Central memory CD4-positive, alpha-beta T cell (primary cell): ENCODE data around the gene ZNF394.
A peak's percentile ranks its signal among the peaks of the same experiment; 100 is the strongest.
"Not testable (repeated sequence)": the region's sequence is repeated elsewhere in the genome, so short reads cannot be mapped to it uniquely, and the experiment has no call there.

Source experiments
- DNase-seq: peaks from one replicate; pipeline ENCODE4 v3.0.0; 2022
- total RNA-seq, 3 experiments: gene quantifications; one replicate each; lab custom pipeline; 2026; lab: John Stamatoyannopoulos, UW

The ZNF394 gene
- 46.3 to 253 (median 89.7) reads per million in 3 experiments for total RNA-seq

DNA sequence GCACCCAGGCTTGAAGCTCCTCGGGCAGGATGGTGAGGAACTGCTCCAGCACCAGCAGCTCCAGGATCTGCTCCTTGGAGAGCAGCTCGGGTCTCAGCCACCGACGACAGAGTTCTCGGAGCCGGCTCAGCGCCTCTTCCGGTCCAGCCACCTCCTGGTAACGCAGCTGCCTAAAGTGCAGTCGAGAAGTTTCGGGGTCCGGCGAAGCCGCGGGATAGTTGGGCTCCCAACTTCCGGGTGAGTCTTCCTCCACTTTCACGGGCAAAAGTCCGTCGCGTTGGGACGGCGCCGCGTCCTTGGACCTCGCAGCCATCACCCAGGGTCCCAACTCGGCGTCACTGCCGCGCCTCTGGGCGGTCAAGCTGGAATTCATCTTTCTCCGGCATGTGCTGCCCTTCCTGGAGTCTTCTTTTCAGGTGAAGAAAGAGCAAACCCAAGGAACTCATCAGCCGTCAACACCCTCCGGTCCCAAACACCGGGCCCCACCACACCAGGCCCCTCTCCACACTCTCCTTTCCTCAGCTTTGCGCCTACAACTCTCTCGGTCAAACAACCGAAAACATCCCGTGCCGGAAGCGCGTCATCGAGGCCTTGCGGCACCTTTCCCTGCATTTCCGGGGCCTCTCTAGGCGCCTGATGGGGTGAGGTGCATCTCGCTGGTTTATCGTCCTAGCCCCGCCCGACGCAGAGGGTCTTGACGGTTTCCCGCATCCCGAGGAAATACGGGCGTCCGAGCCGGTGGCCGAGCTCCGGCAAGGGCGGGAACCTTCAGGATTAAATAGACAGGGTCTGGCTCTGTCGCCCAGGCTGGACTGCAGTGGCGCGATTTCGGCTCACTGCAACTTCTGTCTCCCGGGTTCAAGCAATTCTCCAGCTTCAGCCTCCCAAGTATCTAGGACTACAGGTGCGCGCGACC, at the start of gene ZNF394:
Gene ZNF394, minus strand, starts transcription at position 561 of the 916 bp plus-strand sequence. Its CDS starts 188 bp downstream, at position 373.
- DNase-seq = peak; percentile 84

DNA sequence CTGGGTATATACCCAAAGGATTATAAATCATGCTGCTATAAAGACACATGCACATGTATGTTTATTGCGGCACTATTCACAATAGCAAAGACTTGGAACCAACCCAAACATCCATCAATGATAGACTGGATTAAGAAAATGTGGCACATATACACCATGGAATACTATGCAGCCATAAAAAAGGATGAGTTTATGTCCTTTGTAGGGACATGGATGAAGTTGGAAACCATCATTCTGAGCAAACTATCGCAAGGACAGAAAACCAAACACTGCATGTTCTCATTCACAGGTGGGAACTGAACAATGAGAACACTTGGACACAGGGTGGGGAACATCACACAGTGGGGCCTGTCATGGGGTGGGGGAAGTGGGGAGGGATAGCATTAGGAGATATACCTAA, 49.5 kb upstream of the ZNF394 start:
- not testable (repeated sequence) for DNase-seq

DNA sequence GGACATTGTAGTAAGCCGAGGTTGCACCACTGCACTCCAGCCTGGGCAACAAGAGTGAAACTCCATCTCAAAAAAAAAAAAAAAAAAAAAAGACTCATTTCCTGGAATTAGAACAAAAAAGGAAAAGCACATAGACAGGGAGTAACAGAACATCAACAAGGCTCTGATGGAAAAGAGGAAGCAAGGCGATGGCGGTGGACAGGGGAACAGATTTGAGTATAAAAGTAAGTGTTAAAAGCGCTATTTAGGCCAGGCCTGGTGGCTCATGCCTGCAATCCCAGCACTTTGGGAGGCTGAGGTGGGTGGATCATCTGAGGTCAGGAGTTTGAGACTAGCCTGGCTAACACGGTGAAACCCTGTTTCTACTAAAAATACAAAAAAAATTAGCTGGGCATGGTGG, 45.2 kb upstream of the ZNF394 start:
- DNase-seq = not testable (repeated sequence)

DNA sequence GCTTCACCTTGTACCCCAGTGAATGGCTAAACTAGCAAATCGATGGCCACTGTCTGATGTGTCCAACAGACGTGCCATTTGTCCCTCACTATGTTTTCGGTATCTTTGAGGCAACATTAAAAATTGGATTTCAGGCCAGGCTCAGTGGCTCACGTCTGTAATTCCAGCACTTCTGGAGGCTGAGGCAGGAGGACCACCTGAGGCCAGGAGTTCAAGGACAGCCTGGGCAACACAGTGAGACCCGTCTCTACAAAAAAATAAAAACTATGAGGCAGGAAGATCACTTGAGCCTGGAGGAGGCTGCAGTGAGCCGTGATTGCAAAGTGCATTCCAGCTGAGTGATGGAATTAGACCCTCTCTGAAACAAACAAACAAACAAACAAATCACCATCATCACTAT, 43.8 kb upstream of the ZNF394 start:
- DNase-seq = no peak

DNA sequence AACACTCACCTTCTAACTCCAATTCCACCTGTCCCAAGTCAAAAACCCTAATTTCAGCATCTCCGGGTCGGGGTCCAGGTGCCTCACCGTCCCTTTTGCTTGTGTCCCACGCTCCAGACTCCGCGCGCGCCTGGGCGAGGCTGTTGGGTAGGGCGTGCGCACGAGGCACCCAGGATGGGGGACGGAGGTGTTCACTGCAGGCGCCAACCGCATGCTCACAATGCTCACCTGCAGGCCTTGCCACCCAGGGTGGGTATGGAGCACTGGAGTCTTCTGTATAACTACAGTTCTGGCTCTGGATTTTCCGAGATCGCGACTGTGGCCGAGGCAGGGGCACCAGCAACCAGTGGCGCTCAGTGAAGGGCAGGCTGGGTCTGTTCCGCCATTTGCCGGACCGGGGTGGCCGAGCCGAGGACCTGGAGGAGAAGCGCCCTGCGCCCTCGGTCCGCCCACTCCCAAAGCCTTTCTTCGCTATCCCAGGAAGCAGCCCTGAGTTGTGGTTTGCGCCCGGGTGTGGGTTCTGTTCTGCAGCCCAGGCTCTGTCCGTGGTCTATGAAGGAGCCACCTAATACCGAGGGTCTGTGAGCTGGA, 43.1 kb upstream of the ZNF394 start:
- DNase-seq = no peak

DNA sequence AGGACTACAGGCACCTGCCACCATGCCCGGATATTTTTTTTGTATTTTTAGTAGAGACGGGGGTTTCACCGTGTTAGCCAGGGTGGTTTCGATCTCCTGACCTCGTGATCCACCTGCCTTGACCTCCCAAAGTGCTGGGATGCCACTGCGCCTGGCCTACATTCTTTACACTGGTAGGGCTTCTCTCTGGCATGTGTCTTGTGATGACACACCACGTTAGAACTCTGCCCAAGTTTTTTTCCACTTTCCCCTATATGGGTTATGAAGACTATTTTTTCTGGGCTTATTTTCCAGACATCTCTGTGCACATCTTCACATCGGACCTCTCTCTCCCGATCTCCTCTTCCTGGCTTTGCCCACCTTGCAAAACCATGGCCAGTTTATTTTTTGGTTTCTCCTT, 41.1 kb upstream of the ZNF394 start:
- DNase-seq = no peak

DNA sequence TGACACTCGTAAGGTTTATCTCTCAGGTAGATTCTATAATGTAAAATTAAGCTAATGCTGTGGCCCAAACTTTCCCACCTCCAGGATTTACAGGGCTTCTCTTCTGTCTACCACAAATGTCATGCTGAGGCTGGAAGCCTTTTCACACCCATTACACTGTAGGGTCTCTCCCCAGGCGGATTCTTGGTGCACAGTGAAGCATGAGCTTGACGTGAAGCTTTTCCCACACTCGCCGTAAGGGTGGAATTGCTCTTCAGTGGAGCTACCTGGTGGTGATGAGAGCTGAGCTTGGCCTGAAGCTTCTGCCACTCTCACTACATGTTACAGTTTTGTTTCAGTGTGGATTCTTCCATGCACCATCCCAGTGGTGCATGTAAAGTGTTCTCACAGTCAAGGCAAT, 40.5 kb upstream of the ZNF394 start:
- DNase-seq = no peak

DNA sequence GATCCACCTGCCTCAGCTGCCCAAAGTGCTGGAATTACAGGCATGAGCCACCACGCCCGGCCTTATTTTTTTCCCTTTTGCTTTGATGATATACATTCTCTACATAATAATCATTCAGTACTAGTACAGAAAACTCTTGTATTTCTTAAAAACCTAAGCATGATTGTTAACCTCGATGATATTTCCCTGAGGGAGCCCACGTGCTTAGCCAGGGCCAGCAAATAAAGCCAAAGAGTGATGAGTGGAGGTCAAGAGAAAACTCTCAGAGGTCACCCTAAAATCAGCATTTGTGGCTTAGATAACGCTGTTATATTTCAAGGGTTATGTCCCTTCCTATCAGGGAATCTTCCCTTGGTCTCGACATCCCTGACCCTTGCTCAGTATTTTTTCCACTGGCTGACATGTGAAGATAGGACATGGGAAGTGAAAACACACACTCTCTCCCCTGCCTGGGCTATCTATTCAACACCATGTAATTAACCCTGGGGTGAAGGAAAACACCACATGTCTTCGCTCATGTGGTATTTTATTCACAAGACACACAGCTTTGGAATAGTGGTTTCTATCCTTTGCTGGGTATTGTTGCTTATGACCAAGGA, 39.2 kb upstream of the ZNF394 start:
- no peak for DNase-seq

DNA sequence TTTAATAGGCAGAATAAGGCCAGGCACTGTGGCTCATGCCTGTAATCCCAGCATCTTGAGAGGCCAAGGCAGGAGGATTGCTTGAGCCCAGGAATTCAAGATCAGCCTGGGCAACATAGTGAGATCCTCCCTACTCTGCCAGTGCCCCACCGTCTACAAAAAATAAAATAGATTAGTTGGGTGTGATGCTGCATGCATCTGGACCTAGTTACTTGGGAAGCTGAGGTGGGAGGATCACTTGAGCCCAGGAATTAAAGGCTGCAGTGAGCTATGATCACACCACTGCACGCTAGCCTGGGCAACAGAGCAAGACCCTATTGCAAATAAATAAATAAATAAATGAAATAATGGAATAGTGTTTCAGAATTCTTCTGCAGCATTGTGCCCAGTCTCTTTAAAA, 35.6 kb upstream of the ZNF394 start:
- no peak for DNase-seq

DNA sequence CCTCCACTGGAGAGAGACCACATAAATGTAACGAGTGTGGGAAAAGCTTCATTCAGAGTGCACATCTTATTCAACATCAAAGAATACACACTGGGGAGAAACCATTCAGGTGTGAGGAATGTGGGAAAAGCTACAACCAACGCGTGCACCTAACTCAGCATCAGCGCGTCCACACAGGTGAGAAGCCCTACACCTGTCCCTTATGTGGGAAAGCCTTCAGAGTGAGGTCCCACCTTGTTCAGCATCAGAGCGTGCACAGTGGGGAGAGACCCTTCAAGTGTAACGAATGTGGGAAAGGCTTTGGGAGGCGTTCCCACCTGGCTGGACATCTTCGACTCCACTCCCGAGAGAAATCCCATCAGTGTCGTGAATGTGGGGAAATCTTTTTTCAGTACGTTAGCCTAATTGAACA, 31.3 kb upstream of the ZNF394 start:
- no peak for DNase-seq

DNA sequence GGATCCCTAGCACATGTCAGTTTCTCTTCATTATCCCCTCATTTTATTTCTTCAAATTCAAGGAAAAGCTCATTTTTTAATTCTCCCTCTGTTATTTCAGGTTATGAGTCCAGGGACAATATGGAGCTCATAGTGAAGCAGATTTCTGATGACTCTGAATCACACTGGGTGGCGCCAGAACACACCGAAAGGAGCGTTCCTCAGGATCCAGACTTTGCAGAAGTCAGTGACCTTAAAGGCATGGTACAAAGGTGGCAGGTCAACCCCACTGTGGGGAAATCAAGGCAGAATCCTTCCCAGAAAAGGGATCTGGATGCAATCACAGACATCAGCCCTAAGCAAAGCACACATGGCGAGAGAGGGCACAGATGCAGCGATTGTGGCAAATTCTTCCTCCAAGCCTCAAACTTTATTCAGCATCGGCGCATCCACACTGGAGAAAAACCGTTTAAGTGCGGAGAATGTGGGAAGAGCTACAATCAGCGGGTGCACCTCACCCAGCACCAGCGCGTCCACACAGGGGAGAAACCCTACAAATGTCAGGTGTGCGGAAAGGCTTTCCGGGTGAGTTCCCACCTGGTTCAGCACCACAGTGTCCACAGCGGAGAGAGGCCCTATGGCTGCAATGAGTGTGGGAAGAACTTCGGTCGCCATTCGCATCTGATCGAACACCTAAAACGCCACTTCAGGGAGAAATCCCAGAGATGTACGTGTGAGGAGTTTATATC, 25.8 kb upstream of the ZNF394 start:
- no peak for DNase-seq

DNA sequence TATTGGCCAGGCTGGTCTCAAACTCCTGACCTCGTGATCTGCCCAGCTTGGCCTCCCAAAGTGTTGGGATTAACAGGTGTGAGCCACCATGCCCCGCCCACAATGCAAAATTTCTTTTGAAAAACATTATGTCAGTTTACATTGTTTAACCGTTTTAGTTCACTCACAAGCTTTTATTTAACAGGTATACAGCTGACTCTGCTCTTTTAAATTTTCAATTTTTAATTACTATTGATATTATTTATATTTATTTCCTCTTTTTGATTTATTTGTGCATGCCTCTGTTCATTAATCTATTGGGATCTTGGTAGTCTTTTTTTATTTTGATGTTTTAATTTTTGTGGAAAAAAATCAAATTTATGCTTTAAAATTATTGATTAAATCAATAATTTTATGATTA, 21.3 kb upstream of the ZNF394 start:
- DNase-seq = no peak

DNA sequence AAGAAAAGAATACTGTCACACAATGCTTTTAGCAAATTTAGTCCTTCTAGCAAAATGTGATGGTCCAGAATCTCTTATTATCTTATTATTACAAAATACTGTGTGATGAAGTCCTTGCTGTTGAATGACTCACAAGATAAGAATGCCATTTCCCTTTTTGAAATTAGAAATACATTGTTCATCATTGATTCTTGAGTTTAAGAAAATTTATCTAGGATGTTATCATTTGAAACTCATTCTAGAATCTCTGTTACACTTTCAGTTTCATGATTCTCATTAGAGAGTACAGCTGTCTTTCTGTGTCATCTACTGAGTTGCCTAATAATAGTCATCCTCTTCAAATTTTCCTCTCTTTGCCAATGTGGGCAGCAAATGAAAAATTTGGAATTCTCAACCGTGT, 14.0 kb upstream of the ZNF394 start:
- DNase-seq = no peak

DNA sequence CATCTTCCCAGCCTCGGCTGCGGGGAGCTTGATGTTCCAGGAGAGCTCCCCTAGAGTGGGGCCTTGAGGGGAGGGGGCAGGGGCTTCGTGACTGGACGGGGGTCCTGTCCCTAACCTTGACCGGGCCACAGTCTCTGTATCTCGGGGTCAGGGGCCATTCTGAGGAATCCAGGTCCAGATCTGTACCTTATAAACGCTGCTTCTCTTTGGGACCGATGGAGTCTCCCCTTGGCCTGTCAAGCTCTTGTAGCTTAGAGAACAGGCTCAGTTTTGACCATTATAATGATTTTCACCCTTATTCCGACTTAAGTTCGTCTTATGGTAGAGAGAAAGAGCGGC, 5.2 kb upstream of the ZNF394 start:
- DNase-seq = no peak

DNA sequence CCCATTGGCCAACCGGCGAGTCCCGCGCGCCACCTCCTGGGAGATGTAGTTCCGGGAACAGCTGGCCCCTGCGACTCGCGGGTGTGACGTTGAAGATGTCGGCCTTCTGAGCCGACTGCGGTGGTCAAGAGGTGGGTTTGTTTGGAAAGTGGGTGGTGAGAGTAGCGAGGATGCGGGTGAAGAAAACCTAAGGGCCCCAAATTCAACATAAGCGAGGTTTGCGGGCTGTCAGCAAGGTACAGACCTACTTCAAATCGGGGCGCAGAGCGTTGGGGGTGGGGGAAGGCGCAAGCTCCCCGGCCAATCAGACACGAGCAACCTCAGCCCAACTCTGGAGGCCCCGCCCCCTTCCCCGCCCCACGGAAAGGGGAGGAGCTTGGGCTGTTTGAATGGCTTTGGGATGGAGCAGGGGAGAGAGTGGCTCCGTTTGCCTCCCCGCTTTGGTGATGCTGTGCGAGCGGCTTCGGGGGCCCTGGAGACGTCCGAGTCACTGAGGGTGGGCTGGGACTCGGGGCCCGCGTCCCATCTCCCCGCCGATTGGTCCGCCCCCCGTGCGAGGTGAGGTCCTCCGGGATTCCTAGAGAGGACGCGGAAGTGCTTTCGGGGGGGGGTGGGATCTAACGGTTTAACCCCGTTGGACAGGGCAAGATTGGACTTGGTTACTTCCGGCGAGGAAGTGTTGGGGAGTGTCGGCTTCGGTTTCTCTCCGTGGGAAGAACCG, 4.7 kb upstream of the ZNF394 start, which contains the start of gene ZKSCAN5:
Gene ZKSCAN5, plus strand, starts transcription at position 60 of the 721 bp plus-strand sequence. CDS start 1,383 bp downstream, outside the sequence.
- peak; percentile 95 for DNase-seq

DNA sequence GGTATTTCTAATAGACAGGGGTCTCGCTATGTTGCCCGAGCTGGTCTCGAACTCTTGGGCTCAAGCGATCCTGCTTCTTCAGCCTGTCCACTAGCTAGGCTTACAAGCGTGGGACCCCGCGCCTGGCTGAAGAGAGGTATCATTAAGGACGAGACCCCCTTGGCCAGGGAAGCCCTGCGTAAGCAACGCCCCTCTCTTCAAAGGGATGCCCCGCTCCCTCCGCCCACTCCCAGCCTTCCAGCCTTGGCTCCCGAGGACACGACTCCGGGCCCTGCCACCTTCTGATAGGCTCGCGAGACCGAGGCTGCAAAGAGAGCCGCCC, 4.2 kb upstream of the ZNF394 start:
- no peak for DNase-seq

DNA sequence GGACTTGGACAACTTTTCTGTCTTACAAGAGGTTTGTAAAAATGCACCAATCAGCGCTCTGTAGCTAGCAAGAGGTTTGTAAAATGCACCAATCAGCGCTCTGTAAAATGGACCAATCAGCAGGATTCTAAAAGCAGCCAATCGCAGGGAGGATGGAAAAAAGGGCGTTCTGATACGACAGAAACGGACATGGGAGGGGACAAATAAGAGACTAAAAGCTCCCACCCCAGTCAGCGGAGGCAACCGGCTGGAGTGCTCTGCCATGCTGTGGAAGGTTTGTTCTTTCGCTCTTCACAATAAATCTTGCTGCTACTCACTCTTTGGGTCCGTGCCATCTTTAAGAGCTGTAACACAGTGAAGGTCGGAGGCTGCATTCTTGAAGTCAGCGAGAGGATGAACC, 1.2 kb upstream of the ZNF394 start:
- DNase-seq = not testable (repeated sequence)

DNA sequence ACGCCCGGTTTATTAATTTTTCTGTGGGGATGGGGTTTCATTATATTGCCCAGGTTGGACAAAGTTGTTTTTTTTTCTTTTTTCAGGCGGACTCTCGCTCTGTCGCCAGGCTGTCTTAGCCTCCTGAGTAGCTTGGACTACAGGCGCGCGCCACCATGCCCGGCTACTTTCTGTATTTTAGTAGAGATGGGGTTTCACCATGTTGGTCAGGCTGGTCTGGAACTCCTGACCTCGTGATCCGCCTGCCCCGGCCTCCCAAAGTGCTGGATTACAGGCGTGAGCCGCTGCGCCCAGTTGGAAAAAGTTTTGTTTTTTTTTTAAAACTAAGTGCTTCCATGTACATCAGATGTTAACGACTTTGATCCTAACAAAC, 542 bp upstream of the ZNF394 start:
- DNase-seq = no peak

DNA sequence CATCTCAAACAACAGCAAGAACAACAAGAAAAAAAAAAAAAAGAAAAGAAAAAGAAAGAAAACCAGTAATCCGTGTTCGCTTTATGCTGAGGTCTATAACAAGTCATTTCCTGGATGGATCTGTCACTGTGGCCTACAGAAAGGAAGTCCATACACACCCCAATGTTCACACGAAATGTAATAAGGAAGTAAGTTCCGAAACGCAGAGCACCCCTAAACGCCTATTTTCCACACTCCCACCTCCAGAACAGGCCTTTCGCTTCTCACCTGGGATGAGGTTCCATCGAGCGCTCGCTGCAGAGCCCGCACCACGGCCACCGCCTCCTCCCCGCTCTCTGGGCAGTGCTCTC, 735 bp downstream of the ZNF394 start:
- DNase-seq = peak; percentile 58

DNA sequence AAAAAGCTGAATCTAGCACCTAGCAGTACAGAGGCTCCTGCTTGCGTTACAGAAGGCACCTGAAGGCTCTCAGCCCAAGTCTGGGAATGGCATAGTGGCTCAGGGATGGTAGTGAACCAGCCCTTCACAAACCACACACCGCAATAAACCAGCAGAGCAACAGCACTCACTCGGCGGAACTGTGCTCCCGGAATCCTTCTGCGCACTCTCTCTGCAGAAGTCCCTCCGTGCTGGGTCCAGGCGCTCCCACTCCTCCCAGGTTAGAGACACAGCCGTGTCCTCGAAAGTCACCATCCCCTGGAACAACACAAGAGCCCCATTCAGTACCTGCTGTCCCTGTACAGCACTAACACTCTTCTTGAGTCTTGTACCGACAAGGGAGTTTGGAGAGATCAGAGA, 1.5 kb downstream of the ZNF394 start:
- no peak for DNase-seq

DNA sequence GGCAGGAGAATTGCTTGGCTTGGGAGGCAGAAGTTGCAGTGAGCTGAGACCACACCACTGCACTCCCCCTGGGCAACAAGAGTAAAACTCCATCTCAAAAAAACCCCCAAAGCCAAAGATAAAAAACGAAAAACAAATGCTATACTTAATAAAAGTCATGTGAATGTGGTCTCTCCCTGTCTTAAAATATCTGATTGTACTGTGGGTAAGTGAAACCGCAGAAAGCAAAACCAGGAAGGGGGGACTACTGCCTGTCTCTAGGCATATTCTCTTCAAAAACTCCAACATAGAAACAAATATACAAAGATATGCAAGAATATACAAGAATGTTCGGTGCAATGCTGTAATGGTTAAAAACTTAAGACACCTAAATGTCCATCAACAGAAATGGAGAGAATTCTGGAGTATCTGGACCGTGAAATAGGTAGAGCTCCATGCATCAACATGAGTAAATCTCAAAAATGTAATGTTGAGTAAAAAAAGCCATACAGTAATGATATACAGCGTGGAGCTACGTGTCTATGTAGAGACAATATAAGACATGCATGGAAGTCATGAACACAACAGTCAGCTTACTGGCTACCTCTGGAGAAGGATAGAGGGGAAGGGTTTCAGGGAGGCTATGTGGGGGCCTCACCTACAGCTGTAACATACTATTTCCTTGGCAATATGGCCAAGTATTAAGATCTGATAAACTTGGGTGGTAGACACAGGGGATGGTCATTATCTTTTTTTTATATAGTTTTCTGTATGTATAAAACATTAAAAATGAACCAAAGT, 2.1 kb downstream of the ZNF394 start:
- DNase-seq = no peak

DNA sequence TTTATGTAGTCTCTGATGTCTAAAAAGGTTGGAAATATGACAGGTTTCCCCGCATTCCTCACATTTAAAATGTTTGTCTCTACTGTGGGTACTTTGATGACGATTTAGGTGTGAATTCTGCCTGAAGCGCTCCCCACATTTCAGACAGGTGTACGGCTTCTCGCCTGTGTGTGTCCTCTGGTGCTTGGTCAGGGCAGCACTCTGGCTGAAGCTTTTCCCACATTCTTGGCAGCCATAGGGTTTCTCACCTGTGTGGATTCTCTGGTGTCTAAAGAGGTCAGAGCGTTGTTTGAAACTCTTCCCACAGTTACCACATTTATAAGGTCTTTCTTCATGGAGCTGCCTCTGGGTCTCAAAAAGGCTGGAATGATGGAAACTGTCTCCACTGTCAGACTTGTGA, 6.3 kb downstream of the ZNF394 start:
- no peak for DNase-seq
